ENCODE data around the gene BPIFB3.

GRCh38 chr20:33015114-33015484 lies 38.6 kb upstream of the BPIFB3 start:
- TF ChIP-seq CTCF (IDR thresholded peaks at IDR 0.05) (no peak), POLR2A (IDR thresholded peaks at IDR 0.05) (no peak)

All from Peyer's patch (tissue), 4 donors.